Measurements from ENCODE around the gene AUNIP.

AUNIP gene

DNA sequence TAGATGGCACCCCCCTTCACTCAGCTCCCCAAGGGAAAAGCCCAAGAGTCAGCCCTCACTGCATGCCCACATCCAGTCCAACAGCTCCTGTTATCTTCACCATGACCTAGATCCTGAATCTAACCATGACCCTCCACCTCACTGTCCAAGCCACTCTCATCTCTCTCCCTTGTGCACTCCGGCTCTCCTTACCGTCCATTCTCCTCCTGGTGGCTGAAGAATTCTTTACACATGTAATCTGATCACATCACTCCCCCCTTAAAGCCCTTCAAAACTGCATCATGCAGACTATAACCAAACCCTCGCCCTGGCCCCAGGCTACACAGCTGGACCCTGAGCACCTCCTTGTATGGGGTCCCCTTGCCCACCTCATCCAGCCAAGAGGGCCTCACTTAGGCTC lies 30.2 kb upstream of the AUNIP start:
- TF ChIP-seq CTCF (IDR thresholded peaks at IDR 0.05; ENCODE audit: low read length, missing control alignments), result no peak
- no peak overlapping the region for H3K4me3 ChIP-seq (replicated peaks; ENCODE audit: low read depth, low read length)
- DNase-seq (ENCODE audit: low read depth), result no peak

DNA sequence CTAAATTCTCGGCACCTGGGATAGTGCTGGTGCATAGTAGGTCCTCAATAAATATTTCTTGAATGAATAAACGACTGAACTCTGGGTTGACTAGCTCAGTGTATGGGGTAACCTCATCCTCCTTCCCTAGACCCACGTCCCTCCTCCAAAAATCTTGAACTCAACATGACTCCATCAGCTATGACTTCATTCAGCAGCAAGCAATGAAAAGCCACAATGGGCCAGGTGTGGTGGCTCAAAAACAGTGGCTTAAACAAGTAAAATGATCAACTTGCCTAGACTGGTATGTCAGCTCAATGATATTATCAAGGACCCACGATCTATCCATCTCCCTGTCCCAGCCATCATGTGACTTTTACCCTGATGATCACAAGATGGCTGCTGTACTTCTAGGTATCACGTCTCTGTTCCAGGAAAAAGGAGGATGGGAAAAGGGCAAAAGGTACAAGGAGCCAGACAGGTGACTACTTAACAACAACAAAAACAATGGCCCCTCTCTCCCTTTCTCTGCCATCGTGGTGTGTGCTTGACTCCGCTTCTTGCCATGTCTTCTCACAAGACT lies 29.2 kb upstream of the AUNIP start:
- TF ChIP-seq CTCF (IDR thresholded peaks at IDR 0.05; ENCODE audit: low read length, missing control alignments), result no peak
- no peak overlapping the region for H3K4me3 ChIP-seq (replicated peaks; ENCODE audit: low read depth, low read length)
- DNase-seq (ENCODE audit: low read depth), result no peak

- no peak for DNase-seq (ENCODE audit: low read depth)
- no peak for TF ChIP-seq CTCF (IDR thresholded peaks at IDR 0.05; ENCODE audit: low read length, missing control alignments)
- H3K4me3 ChIP-seq (replicated peaks; ENCODE audit: low read depth, low read length), result no peak overlapping the region
Measured at GRCh38 chr1:25885602-25886001, 26.3 kb upstream of the AUNIP start.

DNA sequence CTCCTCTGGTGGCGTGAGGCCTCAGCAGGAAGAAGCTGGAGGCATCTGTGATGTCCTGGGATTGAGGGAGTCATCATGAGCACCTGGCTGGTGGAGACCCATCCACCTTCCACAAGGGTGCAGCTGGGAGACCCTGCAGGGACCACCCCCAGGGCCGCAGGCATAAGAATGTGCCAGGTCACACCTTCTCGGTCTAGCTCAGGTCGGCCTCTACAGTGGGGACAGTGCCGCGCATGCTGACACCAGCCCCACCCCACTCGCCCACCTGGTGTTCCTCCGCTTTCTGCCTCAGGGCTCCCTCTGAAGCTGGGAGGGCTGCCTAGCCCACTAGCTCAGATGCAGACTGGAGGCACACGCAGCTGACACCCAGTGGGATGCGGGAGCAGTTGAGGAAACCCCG lies 22.0 kb upstream of the AUNIP start:
- H3K4me3 ChIP-seq (replicated peaks; ENCODE audit: low read depth, low read length), result no peak overlapping the region
- TF ChIP-seq CTCF (IDR thresholded peaks at IDR 0.05; ENCODE audit: low read length, missing control alignments), result no peak
- no peak for DNase-seq (ENCODE audit: low read depth)

DNA sequence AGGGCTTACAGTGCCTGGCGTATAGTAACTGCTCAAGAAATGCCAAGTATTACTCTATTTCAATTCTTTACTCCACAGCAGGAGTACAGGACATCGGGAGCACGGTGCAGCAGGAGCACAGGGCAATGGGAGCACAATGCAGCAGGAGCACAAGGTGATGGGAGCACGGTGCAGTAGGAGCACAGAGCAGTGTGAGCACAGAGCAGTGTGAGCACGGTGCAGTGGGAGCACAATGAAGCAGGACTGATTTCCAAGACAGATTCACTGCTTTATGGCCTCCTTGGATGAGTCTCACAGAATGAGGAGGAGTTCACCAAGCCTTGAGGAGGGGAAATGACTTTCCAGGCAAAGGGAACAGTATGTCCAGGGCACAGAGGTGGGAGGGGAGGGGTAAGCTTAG lies 21.3 kb upstream of the AUNIP start:
- DNase-seq (ENCODE audit: low read depth), result no peak
- TF ChIP-seq CTCF (IDR thresholded peaks at IDR 0.05; ENCODE audit: low read length, missing control alignments), result no peak
- no peak overlapping the region for H3K4me3 ChIP-seq (replicated peaks; ENCODE audit: low read depth, low read length)

- no peak overlapping the region for H3K4me3 ChIP-seq (replicated peaks; ENCODE audit: low read depth, low read length)
- TF ChIP-seq CTCF (IDR thresholded peaks at IDR 0.05; ENCODE audit: low read length, missing control alignments), result no peak
- peak; percentile 61 for DNase-seq (ENCODE audit: low read depth)
Measured at GRCh38 chr1:25879675-25880074, 20.4 kb upstream of the AUNIP start.

DNA sequence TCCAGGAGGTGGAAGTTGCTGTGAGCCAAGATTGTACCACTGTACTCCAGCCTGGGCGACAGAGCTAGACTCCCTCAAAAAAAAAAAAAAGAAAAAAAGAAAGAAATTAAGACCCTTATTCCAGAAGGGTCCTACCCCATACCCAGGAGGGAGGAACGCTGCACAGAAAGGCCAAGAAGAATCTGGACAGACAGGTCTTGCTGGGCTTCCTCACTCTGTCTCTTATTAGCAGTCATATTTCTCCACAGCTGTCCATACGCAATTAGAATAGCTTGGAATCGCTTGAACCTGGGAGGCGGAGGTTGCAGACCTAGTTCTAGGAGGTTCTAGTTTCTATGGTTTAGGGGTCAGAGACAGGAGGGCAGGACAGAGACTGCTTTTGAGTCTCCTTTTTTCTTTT lies 19.4 kb upstream of the AUNIP start:
- TF ChIP-seq CTCF (IDR thresholded peaks at IDR 0.05; ENCODE audit: low read length, missing control alignments), result no peak
- DNase-seq (ENCODE audit: low read depth), result no peak
- H3K4me3 ChIP-seq (replicated peaks; ENCODE audit: low read depth, low read length), result no peak overlapping the region

All from fibroblast of pulmonary artery (primary cell).